ENCODE data around the gene LCA5. TPM values are rescaled to one million over a fixed set of nuclear protein-coding genes. Genes with fewer than 3 reads are reported as not detected.

The LCA5 gene
- total RNA-seq, 1 experiment from 2014 or later: 7.0 TPM

DNA sequence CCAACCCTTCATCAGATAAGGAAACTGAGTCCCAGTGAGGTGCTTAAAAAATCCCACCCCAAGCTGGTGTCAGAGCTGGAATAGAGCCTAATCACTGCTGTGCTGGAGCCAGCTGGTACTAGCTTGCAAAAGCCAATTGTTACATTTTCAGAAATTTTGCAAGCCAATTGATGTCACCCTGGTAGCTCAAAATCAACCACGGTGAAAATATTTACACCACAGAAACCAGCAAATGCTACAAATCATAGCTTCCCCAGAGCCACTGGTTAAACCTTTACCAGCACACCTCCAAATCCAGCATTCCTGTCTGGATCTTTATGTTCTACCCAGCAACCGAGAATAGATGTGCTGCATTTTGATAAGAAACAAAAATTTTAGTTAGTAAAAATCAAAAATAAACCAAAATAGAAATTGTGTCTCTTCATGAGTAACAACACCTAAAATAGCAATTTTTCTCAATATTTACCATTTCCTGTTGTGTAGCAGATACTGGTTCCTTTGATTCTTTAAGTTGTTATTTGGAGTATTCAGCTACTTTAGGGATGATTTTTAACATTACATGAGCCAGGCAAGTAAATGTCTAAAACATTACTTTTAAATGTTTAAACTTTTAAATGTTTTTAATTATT lies 7.2 kb upstream of the LCA5 start:
- no peak for DNase-seq (ENCODE audit: low read depth, low spot score)
- ChIA-PET CTCF (interaction anchor here (1.2 kb wide), 1 partner anchor 26 kb away, joined by 4 read pairs; no protein-coding TSS in a partner anchor), POLR2A (interaction anchor here (0.9 to 1.7 kb wide), 2 partner anchors 8 to 467 kb away, joined by 3 to 6 read pairs; no protein-coding TSS in a partner anchor)
- Histone ChIP-seq H3K27ac (ENCODE audit: low read length) (peak overlapping the region; percentile 74), H3K9me3 (ENCODE audit: control insufficient read depth, insufficient read depth, low read depth, low read length) (no peaks in the 10 kb centered on the region), H3K4me1 (ENCODE audit: control insufficient read depth, insufficient read depth, low read length) (peaks cover 45% of the 10 kb centered on the region), H3K4me3 (ENCODE audit: low read depth in 2 of 2, low read length in 2 of 2) (peak overlapping the region; percentile 16 to 30; a peak in 3 of 4 replicates), H3K36me3 (ENCODE audit: control insufficient read depth, insufficient read depth, low read length) (no peaks in the 10 kb centered on the region; the same call in 1 of the 2 replicates), H3K27me3 (ENCODE audit: control insufficient read depth, insufficient read depth, low read length) (no peaks in the 10 kb centered on the region)
- TSS peak; percentile 96 for BruUV-seq (replicated peaks)
- ATAC-seq: no peak
- in situ Hi-C loops (cut with HindIII; ENCODE audit: low pct_unique_long_range_greater_than_20kb, low sequenced_read_pairs): no loop called here
- TF ChIP-seq TCF7L2 (IDR thresholded peaks at IDR 0.05; ENCODE audit: low read depth, low read length): no peak
- TF ChIP-seq POLR2AphosphoS5 (IDR thresholded peaks at IDR 0.05; ENCODE audit: low read depth, low read length): no peak
- no peak for TF ChIP-seq REST (IDR thresholded peaks at IDR 0.05; ENCODE audit: insufficient read depth in 1 of 2, low read depth in 2 of 2, low read length in 1 of 2)
- no peak for TF ChIP-seq SIN3A (IDR thresholded peaks at IDR 0.05; ENCODE audit: borderline replicate concordance, insufficient read depth, low read depth, low read length)
- TF ChIP-seq CTCF (IDR thresholded peaks at IDR 0.05): no peak
- intact Hi-C loops (cut with micrococcal nuclease; ENCODE audit: unreplicated experiment): no loop called here

DNA sequence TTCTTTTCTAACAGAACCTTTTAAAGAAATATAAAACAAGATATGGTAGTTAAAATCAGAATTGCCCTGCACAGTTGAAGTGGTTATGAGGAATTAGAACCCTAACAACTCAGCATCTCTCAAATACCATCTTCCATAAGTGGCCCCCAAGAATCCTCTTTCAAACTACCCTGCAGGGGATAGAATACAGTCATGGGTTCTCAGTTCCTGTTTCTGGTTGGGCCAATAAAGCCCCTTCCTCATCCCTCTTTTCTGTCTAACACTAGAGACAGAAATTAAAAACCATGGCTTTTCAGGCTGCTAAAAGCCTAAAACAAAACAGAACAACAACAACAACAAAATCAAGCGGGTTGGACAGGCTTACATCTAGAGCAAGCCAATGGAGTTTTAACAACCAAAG lies 6.7 kb upstream of the LCA5 start:
- no peaks in the 10 kb centered on the region for H3K9me3 ChIP-seq (ENCODE audit: control insufficient read depth, insufficient read depth, low read depth, low read length)
- H3K4me1 ChIP-seq (ENCODE audit: control insufficient read depth, insufficient read depth, low read length): peaks cover 48% of the 10 kb centered on the region
- H3K27me3 ChIP-seq (ENCODE audit: control insufficient read depth, insufficient read depth, low read length): no peaks in the 10 kb centered on the region
- peak overlapping the region; percentile 74 for H3K27ac ChIP-seq (ENCODE audit: low read length)
- intact Hi-C loops (cut with micrococcal nuclease; ENCODE audit: unreplicated experiment) (no loop called here), in situ Hi-C loops (cut with HindIII; ENCODE audit: low pct_unique_long_range_greater_than_20kb, low sequenced_read_pairs) (no loop called here)
- TF ChIP-seq TCF7L2 (IDR thresholded peaks at IDR 0.05; ENCODE audit: low read depth, low read length) (no peak), POLR2AphosphoS5 (IDR thresholded peaks at IDR 0.05; ENCODE audit: low read depth, low read length) (no peak), SIN3A (IDR thresholded peaks at IDR 0.05; ENCODE audit: borderline replicate concordance, insufficient read depth, low read depth, low read length) (no peak), REST (IDR thresholded peaks at IDR 0.05; ENCODE audit: insufficient read depth in 1 of 2, low read depth in 2 of 2, low read length in 1 of 2) (no peak)
- ChIA-PET CTCF (no interaction called here), POLR2A (interaction anchor here (1.7 kb wide), 1 partner anchor 467 kb away, joined by 6 read pairs; no protein-coding TSS in a partner anchor)
- no peak overlapping the region for H3K4me3 ChIP-seq (ENCODE audit: low read depth in 2 of 2, low read length in 2 of 2)
- ATAC-seq (no peak), DNase-seq (ENCODE audit: low read depth, low spot score) (no peak)
- no TSS peak for BruUV-seq (replicated peaks)
- H3K36me3 ChIP-seq (ENCODE audit: control insufficient read depth, insufficient read depth, low read length): no peaks in the 10 kb centered on the region; the same call in 1 of the 2 replicates
